Esophagus squamous epithelium (tissue), 5 donors: ENCODE measurements around the gene DUSP8. TPM values are rescaled to one million over a fixed set of nuclear protein-coding genes. Genes with fewer than 3 reads are reported as not detected.
A peak's percentile ranks its signal among the peaks of the same experiment; 100 is the strongest.

Source experiments
- DNase-seq: peaks from one replicate; lab custom pipeline; 2025; lab: John Stamatoyannopoulos, UW
- H3K27ac ChIP-seq, 4 donors: fragments of 200-600 bp; sonication (generic); one replicate each; pipeline ENCODE4 v1.5.1; 2016 to 2019; ENCODE audit warnings: mild to moderate bottlenecking in 1 of 4
- H3K27me3 ChIP-seq, 4 donors: fragments of 200-600 bp; sonication (generic); 1 replicate in 3 of 4; 2 replicates in 1 of 4; pipeline versions ENCODE4 v1.5.1 to v1.6.0; 2017 to 2021; ENCODE audit warnings: antibody characterized with exemption in 1 of 4
- H3K36me3 ChIP-seq, 3 donors: fragments of 200-600 bp; sonication (generic); one replicate each; pipeline ENCODE4 v1.5.1; 2016 to 2019
- H3K4me1 ChIP-seq, 3 donors: fragments of 200-600 bp; sonication (generic); one replicate each; pipeline ENCODE4 v1.5.1; 2017 to 2019
- H3K4me3 ChIP-seq, 4 donors: fragments of 200-600 bp; sonication (generic); 1 replicate in 3 of 4; 2 replicates in 1 of 4; pipeline ENCODE4 v1.5.1; 2016 to 2019; ENCODE audit warnings: mild to moderate bottlenecking in 2 of 4, moderate library complexity in 1 of 4
- H3K9me3 ChIP-seq, 3 donors: fragments of 200-600 bp; sonication (generic); one replicate each; pipeline ENCODE4 v1.5.1; 2016 to 2019
- POLR2A ChIP-seq, 4 donors: fragments of 450-650 bp; IDR thresholded peaks; one replicate each; pipeline ENCODE4 v1.6.1; 2017; ENCODE audit warnings: antibody characterized with exemption in 4 of 4, mild to moderate bottlenecking in 4 of 4, moderate library complexity in 3 of 4
- WGBS, 2 donors: methylation state at CpG; one replicate each; pipeline ENCODE4 v1.1.5; 2018; 5-methylcytosine and 5-hydroxymethylcytosine counted together
- intact Hi-C: fragments of 100-400 bp; cut with DNase I; formaldehyde crosslinking; loops from one replicate; pipeline ENCODE4 v1.15.0; 2022
- total RNA-seq, 4 donors: library from RNA; depleted of rRNA; stranded (reverse); fragments of >200 nt; gene quantifications; one replicate each; pipeline ENCODE4 v1.1.0, GENCODE V29; 2016
- TF ChIP-seq, protein P1 (sequence below), 6 experiments: fragments of 450-650 bp in 4 of 6; fragments of 200-600 bp in 2 of 6; sonication (generic) in 2 of 6; IDR thresholded peaks; one replicate each; pipeline ENCODE4 v1.5.1; 2016 to 2019; ENCODE audit warnings: antibody characterized with exemption in 6 of 6, mild to moderate bottlenecking in 4 of 6, moderate library complexity in 4 of 6
- donor health status: DM: yes; HTN: yes; CAD: no.

Gene DUSP8
- total RNA-seq, 4 donors from 2014 or later, result 0.12 to 1.3 (median 0.64) TPM

DNA sequence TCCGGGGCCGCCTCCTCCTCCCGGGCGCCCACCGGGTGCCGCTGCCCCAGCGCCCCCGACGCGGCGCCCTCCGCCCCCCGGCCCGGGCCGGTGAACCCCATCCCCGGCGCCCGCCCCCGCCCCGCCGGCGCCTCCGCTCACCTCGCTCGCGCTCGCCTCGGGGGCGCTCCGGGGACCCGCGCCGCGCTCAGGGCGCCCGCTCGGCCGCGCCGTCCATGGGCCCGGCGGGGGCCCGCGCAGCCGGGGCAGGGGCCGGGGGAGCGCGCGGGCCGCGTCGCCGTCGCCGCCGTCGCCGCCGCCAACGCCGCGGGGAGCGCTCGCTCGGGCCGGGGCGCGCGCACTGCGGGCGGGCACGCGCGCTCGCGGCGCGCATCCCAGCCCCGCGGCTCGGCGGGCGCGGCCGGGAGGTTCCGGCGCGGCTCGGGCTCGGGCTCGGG lies 293 bp downstream of the DUSP8 start:
- no peak for TF ChIP-seq POLR2A (IDR thresholded peaks at IDR 0.05)
- TF ChIP-seq, protein P1, sequence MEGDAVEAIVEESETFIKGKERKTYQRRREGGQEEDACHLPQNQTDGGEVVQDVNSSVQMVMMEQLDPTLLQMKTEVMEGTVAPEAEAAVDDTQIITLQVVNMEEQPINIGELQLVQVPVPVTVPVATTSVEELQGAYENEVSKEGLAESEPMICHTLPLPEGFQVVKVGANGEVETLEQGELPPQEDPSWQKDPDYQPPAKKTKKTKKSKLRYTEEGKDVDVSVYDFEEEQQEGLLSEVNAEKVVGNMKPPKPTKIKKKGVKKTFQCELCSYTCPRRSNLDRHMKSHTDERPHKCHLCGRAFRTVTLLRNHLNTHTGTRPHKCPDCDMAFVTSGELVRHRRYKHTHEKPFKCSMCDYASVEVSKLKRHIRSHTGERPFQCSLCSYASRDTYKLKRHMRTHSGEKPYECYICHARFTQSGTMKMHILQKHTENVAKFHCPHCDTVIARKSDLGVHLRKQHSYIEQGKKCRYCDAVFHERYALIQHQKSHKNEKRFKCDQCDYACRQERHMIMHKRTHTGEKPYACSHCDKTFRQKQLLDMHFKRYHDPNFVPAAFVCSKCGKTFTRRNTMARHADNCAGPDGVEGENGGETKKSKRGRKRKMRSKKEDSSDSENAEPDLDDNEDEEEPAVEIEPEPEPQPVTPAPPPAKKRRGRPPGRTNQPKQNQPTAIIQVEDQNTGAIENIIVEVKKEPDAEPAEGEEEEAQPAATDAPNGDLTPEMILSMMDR (IDR thresholded peaks at IDR 0.05), result no peak
- Histone ChIP-seq H3K4me3 (peak overlapping the region; percentile 2 to 71 (median 52)), H3K27me3 (peaks cover 0 to 64% (median 7%) of the 10 kb centered on the region in 4 donors), H3K27ac (peak overlapping the region in 3 of 4 donors; percentile 53 to 80 (median 74)), H3K9me3 (no peaks in the 10 kb centered on the region), H3K36me3 (no peaks in the 10 kb centered on the region), H3K4me1 (peaks cover 22 to 52% (median 28%) of the 10 kb centered on the region in 3 donors)
- DNase-seq, result no peak
- intact Hi-C loops, result loop anchor here (10.0 kb wide), 1 partner anchor 367 kb away; no protein-coding TSS in a partner anchor
- no CpG with 5 or more reads among the region's 91 CpGs for WGBS, 2 donors

DNA sequence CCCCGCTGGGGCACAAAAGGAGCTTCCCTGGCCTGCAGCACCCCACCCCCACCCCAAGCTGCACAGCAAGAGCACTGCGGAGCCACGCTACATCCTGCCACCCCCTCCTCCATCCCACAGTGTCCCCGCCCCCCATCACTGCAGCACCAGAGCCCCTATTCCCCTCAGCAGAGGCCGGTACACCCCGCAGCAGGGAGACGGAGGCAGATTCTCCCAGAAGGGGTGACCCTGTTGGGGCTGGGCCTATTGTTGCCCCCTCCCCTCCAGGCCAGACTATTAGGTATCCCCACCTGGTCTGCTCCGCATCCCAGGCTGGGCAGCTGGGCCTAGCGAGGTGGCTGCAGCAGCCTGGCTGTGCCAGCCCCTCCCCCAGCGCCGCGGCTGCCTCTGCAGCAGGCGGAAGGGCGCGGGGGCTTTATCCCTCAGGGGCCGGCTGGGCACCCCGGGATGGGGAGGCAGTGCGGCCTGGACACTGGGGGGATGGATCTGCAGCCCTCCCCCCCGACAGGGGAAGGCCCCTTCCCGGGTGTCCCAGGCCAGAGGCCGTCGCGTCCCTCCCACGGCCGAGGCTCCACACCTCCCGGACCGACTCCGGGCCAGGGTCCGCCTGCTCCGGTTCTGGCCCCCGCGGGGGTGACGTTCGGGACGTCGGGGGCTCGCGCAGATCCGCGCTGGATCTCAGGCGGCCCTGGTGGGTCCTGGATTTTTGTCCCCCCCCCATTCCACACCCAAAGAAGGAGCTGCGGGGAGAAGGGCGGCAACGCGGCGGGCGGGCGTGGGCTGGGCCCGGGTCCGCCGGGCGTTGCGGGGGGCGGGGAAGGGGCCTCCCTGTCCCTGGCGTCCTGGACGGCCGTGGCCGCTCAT lies 943 bp downstream of the DUSP8 start:
- DNase-seq, result no peak
- Histone ChIP-seq H3K4me3 (peak overlapping the region; percentile 2 to 65 (median 52)), H3K9me3 (no peaks in the 10 kb centered on the region), H3K27ac (peak overlapping the region in 3 of 4 donors; percentile 53 to 80 (median 74)), H3K27me3 (peaks cover 0 to 64% (median 7%) of the 10 kb centered on the region in 4 donors), H3K4me1 (peaks cover 22 to 52% (median 28%) of the 10 kb centered on the region in 3 donors), H3K36me3 (no peaks in the 10 kb centered on the region)
- intact Hi-C loops, result loop anchor here (10.0 kb wide), 1 partner anchor 366 kb away; no protein-coding TSS in a partner anchor
- TF ChIP-seq POLR2A (IDR thresholded peaks at IDR 0.05), result no peak
- TF ChIP-seq, protein P1 (IDR thresholded peaks at IDR 0.05), result no peak
- WGBS, 2 donors, result no CpG with 5 or more reads among the region's 58 CpGs

DNA sequence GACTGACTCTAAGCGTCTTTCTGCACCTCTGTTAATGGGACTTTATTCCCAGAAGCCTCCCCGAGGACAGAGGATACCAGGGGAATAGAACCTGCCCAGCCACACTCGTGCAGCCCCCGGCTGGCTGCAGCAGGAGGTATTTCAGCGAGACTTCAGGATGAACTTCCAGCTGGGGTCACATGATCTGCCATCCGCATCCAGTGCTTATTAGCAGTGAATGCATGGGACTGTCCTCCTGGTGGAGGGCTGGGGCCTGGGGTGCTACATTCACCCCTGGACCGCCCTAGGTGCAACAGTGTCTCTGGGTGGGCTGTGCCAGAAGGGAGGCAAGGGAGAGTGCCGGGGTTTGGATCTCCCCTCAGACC lies 1.6 kb downstream of the DUSP8 start:
- Histone ChIP-seq H3K4me1 (peaks cover 22 to 52% (median 28%) of the 10 kb centered on the region in 3 donors), H3K27ac (peak overlapping the region in 2 of 4 donors; percentile 74 to 80), H3K36me3 (no peaks in the 10 kb centered on the region), H3K27me3 (peaks cover 0 to 62% (median 7%) of the 10 kb centered on the region in 4 donors), H3K4me3 (peak overlapping the region in 1 of 4 donors; percentile 65), H3K9me3 (no peaks in the 10 kb centered on the region)
- intact Hi-C loops, result loop anchor here (10.0 kb wide), 1 partner anchor 366 kb away; no protein-coding TSS in a partner anchor
- DNase-seq, result no peak
- TF ChIP-seq, protein P1 (IDR thresholded peaks at IDR 0.05), result no peak
- TF ChIP-seq POLR2A (IDR thresholded peaks at IDR 0.05), result no peak
- WGBS, 2 donors, result 67% methylated on average over 1 of the region's 8 CpGs; no CpG with 5 or more reads in 1 of the 2 donors

DNA sequence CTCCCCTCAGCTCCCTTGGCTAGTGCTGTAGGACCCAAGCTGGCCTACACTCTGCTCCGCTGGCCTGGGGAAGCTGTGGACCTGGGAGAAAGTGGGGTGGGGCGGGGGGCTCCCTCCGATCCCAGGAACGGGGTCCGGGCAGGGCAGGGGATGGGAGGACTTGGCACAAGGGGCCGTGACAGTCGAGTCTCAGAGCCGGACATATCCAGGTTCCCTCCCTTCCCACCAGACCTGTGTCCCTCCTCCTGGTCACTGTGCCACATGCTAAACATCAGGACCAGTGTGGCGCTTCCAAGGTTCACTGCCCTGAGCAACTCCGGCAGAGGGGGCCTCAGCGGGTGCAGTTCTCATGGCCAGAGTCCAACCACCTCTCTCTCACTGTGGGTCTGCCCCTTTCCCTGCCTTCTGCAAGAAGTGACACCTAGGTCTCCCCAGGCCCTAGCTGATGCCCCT lies 2.0 kb downstream of the DUSP8 start:
- intact Hi-C loops, result loop anchor here (10.0 kb wide), 1 partner anchor 365 kb away; no protein-coding TSS in a partner anchor
- Histone ChIP-seq H3K9me3 (no peaks in the 10 kb centered on the region), H3K27ac (peak overlapping the region in 2 of 4 donors; percentile 74 to 80), H3K4me3 (no peak overlapping the region), H3K36me3 (no peaks in the 10 kb centered on the region), H3K4me1 (peaks cover 22 to 53% (median 28%) of the 10 kb centered on the region in 3 donors), H3K27me3 (peaks cover 0 to 62% (median 7%) of the 10 kb centered on the region in 4 donors)
- no peak for TF ChIP-seq POLR2A (IDR thresholded peaks at IDR 0.05)
- TF ChIP-seq, protein P1 (IDR thresholded peaks at IDR 0.05), result no peak
- WGBS, 2 donors, result 86 to 100% methylated on average over 1 of the region's 11 CpGs
- DNase-seq, result no peak
